HepG2 (cell line): ENCODE data around the gene ALG9. TPM values are rescaled to one million over a fixed set of nuclear protein-coding genes. Genes with fewer than 3 reads are reported as not detected.

Experiments
- ARID4A ChIP-seq: sonication (generic); formaldehyde crosslinking; IDR thresholded peaks from 2 replicates; pipeline ENCODE4 v1.5.0; 2020; ENCODE audit warnings: mild to moderate bottlenecking, missing genetic modification reagents, borderline replicate concordance
- ASH2L ChIP-seq: fragments of 300-600, 200-600 bp; sonication (generic); IDR thresholded peaks from 2 replicates; pipeline ENCODE4 v1.7.0; 2017; ENCODE audit warnings: low read depth, mild to moderate bottlenecking, moderate library complexity, mixed read lengths, low read length; ENCODE audit not compliant: insufficient read length
- ATF1 ChIP-seq: IDR thresholded peaks from 2 replicates; pipeline ENCODE4 v1.6.1; 2016; ENCODE audit warnings: mild to moderate bottlenecking, control low read depth
- GATAD2A ChIP-seq: IDR thresholded peaks from 2 replicates; pipeline ENCODE4 v1.6.1; 2016
- MAX ChIP-seq: IDR thresholded peaks from 2 replicates; pipeline ENCODE4 v1.6.1; 2012; ENCODE audit warnings: inconsistent platforms
- MEIS1 ChIP-seq: sonication (generic); formaldehyde crosslinking; IDR thresholded peaks from 2 replicates; pipeline ENCODE4 v1.9.0; 2021; ENCODE audit warnings: mild to moderate bottlenecking, missing genetic modification reagents, moderate library complexity, borderline replicate concordance
- MYC ChIP-seq: sonication (generic); formaldehyde crosslinking; IDR thresholded peaks from 2 replicates; pipeline ENCODE4 v1.9.0; 2021; ENCODE audit warnings: missing genetic modification reagents, borderline replicate concordance
- TFDP1 ChIP-seq: IDR thresholded peaks from 2 replicates; pipeline ENCODE4 v1.6.1; 2016; ENCODE audit warnings: missing compliant biosample characterization, missing genetic modification reagents, borderline replicate concordance
- ZNF121 ChIP-seq: sonication (generic); formaldehyde crosslinking; IDR thresholded peaks from 2 replicates; pipeline ENCODE4 v1.5.0; 2020; ENCODE audit warnings: mild to moderate bottlenecking, missing genetic modification reagents
- ZNF678 ChIP-seq: sonication (generic); formaldehyde crosslinking; IDR thresholded peaks from 2 replicates; pipeline ENCODE4 v1.4.0; 2020; ENCODE audit warnings: mild to moderate bottlenecking, missing genetic modification reagents
- ZNF746 ChIP-seq: sonication (generic); formaldehyde crosslinking; IDR thresholded peaks from 2 replicates; pipeline ENCODE4 v1.8.0; 2022; ENCODE audit warnings: mild to moderate bottlenecking, missing genetic modification reagents
- ZSCAN25 ChIP-seq: sonication (generic); formaldehyde crosslinking; IDR thresholded peaks from 2 replicates; pipeline ENCODE4 v1.8.0; 2022; ENCODE audit warnings: mild to moderate bottlenecking, missing genetic modification reagents
- polyA plus RNA-seq, 8 experiments: library from polyadenylated mRNA; depleted of rRNA in 3 of 8; stranded (reverse) in 7 of 8; unstranded in 1 of 8; fragments of >200 nt; fragmentation: Illumina TruSeq in 4 of 8; extraction: Trizol in 4 of 8; gene quantifications; 2 replicates each; pipeline versions ENCODE4 v1.2.1 to v1.2.3, GENCODE V29; 2011 to 2016; ENCODE audit warnings: low read depth in 4 of 8, missing spikeins in 1 of 8, mixed read lengths in 1 of 8; ENCODE audit not compliant: insufficient read depth in 1 of 8
- total RNA-seq, 5 experiments: library from RNA; depleted of rRNA; stranded (reverse); fragments of >200 nt; fragmentation: Illumina TruSeq; extraction: Trizol; gene quantifications; 2 replicates each; pipeline ENCODE4 v1.2.3, GENCODE V29; 2016; ENCODE audit warnings: low read depth in 1 of 5

ALG9 gene
- total and polyA plus RNA-seq, 2 of the 13 experiments (the other 11 are each of a cell fraction or from before 2014, with no cell fraction given), result 39.4 to 40.6 TPM

- TF ChIP-seq ATF1 (CRISPR knock-in tag), result no peak
- TF ChIP-seq MYC, result no peak
- no peak for TF ChIP-seq ASH2L
- TF ChIP-seq ZNF746, result no peak
- TF ChIP-seq ZNF678 (CRISPR knock-in tag), result no peak
- TF ChIP-seq MEIS1 (CRISPR knock-in tag), result no peak
- TF ChIP-seq ZSCAN25 (CRISPR knock-in tag), result no peak
- TF ChIP-seq ZNF121 (CRISPR knock-in tag), result no peak
- no peak for TF ChIP-seq TFDP1
- no peak for TF ChIP-seq GATAD2A (CRISPR knock-in tag)
- TF ChIP-seq ARID4A, result no peak
- TF ChIP-seq MAX, result no peak
These were observed 37.9 kb downstream of the ALG9 start (continued) for GRCh38 chr11:111833524-111833923.
